Activated T-cell treated with anti-CD3 and anti-CD28 coated beads, Interleukin-2, amount 50 U/mL, for 24 hours (primary cell): ENCODE data around the gene KANK2.
"Not testable (repeated sequence)": the region's sequence is repeated elsewhere in the genome, so short reads cannot be mapped to it uniquely, and the experiment has no call there.

Source experiments
- DNase-seq: peaks from one replicate; pipeline ENCODE4 v3.0.0-alpha.2; 2020
- H3K27ac Mint-ChIP-seq: 2 replicates; pipeline ENCODE4 v1.8.0; 2020; ENCODE audit warnings: mild to moderate bottlenecking, mixed read lengths
- H3K27me3 Mint-ChIP-seq: 2 replicates; pipeline ENCODE4 v1.8.0; 2020; ENCODE audit warnings: mixed read lengths
- H3K36me3 Mint-ChIP-seq: 2 replicates; pipeline ENCODE4 v1.8.0; 2020; ENCODE audit warnings: low read depth, mixed read lengths
- H3K4me1 Mint-ChIP-seq: 2 replicates; pipeline ENCODE4 v1.8.0; 2020; ENCODE audit warnings: low read depth, mixed read lengths
- H3K4me3 Mint-ChIP-seq: 2 replicates; pipeline ENCODE4 v1.8.0; 2020; ENCODE audit warnings: mild to moderate bottlenecking, moderate library complexity, mixed read lengths
- H3K9me3 Mint-ChIP-seq: 2 replicates; pipeline ENCODE4 v1.8.0; 2020; ENCODE audit warnings: mixed read lengths

The KANK2 gene

GRCh38 chr19:11138601-11139300 lies 58.6 kb downstream of the KANK2 start:
- H3K4me3 Mint-ChIP-seq = no peak overlapping the region
- H3K4me1 Mint-ChIP-seq = peaks cover 11% of the 10 kb centered on the region
- H3K36me3 Mint-ChIP-seq = peaks cover 2% of the 10 kb centered on the region

GRCh38 chr19:11137542-11138384 lies 59.6 kb downstream of the KANK2 start:
- peak overlapping the region; percentile 76 for H3K27ac Mint-ChIP-seq
- H3K4me3 Mint-ChIP-seq = peak overlapping the region; percentile 73
- no peaks in the 10 kb centered on the region for H3K9me3 Mint-ChIP-seq
- H3K27me3 Mint-ChIP-seq = no peaks in the 10 kb centered on the region
- H3K4me1 Mint-ChIP-seq = peaks cover 11% of the 10 kb centered on the region
- DNase-seq = peak; percentile 70
- peaks cover 12% of the 10 kb centered on the region for H3K36me3 Mint-ChIP-seq

More at GRCh38 chr19:11138601-11139300, 58.6 kb downstream of the KANK2 start:
- no peaks in the 10 kb centered on the region for H3K27me3 Mint-ChIP-seq
- no peaks in the 10 kb centered on the region for H3K9me3 Mint-ChIP-seq
- H3K27ac Mint-ChIP-seq = no peak overlapping the region
- no peak for DNase-seq

GRCh38 chr19:11136400-11137101 lies 60.8 kb downstream of the KANK2 start:
- Mint-ChIP-seq H3K36me3 (peaks cover 24% of the 10 kb centered on the region), H3K4me1 (peaks cover 11% of the 10 kb centered on the region), H3K27ac (peak overlapping the region; percentile 22), H3K9me3 (no peaks in the 10 kb centered on the region), H3K27me3 (no peaks in the 10 kb centered on the region), H3K4me3 (peak overlapping the region; percentile 18)
- DNase-seq = no peak

- peak overlapping the region; percentile 57 for H3K27ac Mint-ChIP-seq
- H3K27me3 Mint-ChIP-seq = no peaks in the 10 kb centered on the region
- no peak overlapping the region for H3K4me3 Mint-ChIP-seq
- H3K4me1 Mint-ChIP-seq = no peaks in the 10 kb centered on the region
- H3K36me3 Mint-ChIP-seq = peaks cover 70% of the 10 kb centered on the region
- DNase-seq = no peak
- no peaks in the 10 kb centered on the region for H3K9me3 Mint-ChIP-seq
Observed at GRCh38 chr19:11131471-11131870, 65.9 kb downstream of the KANK2 start.

- no peaks in the 10 kb centered on the region for H3K9me3 Mint-ChIP-seq
- peaks cover 75% of the 10 kb centered on the region for H3K36me3 Mint-ChIP-seq
- DNase-seq = peak; percentile 82
- H3K27me3 Mint-ChIP-seq = no peaks in the 10 kb centered on the region
- peaks cover 2% of the 10 kb centered on the region for H3K4me1 Mint-ChIP-seq
- H3K4me3 Mint-ChIP-seq = no peak overlapping the region
- H3K27ac Mint-ChIP-seq = peak overlapping the region; percentile 67
Observed at GRCh38 chr19:11130824-11131455, 66.4 kb downstream of the KANK2 start.

GRCh38 chr19:11127905-11128304 lies 69.4 kb downstream of the KANK2 start:
- Mint-ChIP-seq H3K4me1 (peaks cover 2% of the 10 kb centered on the region), H3K9me3 (no peaks in the 10 kb centered on the region), H3K36me3 (peaks cover 92% of the 10 kb centered on the region), H3K4me3 (no peak overlapping the region), H3K27me3 (no peaks in the 10 kb centered on the region), H3K27ac (no peak overlapping the region)
- no peak for DNase-seq

- Mint-ChIP-seq H3K27me3 (no peaks in the 10 kb centered on the region), H3K27ac (peak overlapping the region; percentile 30), H3K36me3 (peaks cover 86% of the 10 kb centered on the region)
Observed at GRCh38 chr19:11125994-11126685, 71.2 kb downstream of the KANK2 start.

GRCh38 chr19:11124157-11124556 lies 73.2 kb downstream of the KANK2 start:
- not testable (repeated sequence) for H3K9me3 Mint-ChIP-seq, H3K27me3 Mint-ChIP-seq, DNase-seq, H3K4me3 Mint-ChIP-seq, H3K27ac Mint-ChIP-seq, H3K4me1 Mint-ChIP-seq
- peaks cover 86% of the 10 kb centered on the region for H3K36me3 Mint-ChIP-seq

More at GRCh38 chr19:11125994-11126685, 71.2 kb downstream of the KANK2 start:
- H3K4me3 Mint-ChIP-seq = no peak overlapping the region
- H3K9me3 Mint-ChIP-seq = no peaks in the 10 kb centered on the region
- DNase-seq = peak; percentile 81
- peaks cover 2% of the 10 kb centered on the region for H3K4me1 Mint-ChIP-seq

GRCh38 chr19:11123114-11123513 lies 74.2 kb downstream of the KANK2 start:
- Mint-ChIP-seq H3K4me1 (peaks cover 2% of the 10 kb centered on the region), H3K27ac (no peak overlapping the region), H3K27me3 (no peaks in the 10 kb centered on the region), H3K4me3 (no peak overlapping the region), H3K9me3 (no peaks in the 10 kb centered on the region), H3K36me3 (peaks cover 85% of the 10 kb centered on the region)
- DNase-seq = no peak

GRCh38 chr19:11121963-11122362 lies 75.4 kb downstream of the KANK2 start:
- not testable (repeated sequence) for H3K9me3 Mint-ChIP-seq, H3K4me1 Mint-ChIP-seq, DNase-seq, H3K27ac Mint-ChIP-seq, H3K4me3 Mint-ChIP-seq, H3K27me3 Mint-ChIP-seq
- H3K36me3 Mint-ChIP-seq = peaks cover 86% of the 10 kb centered on the region

- Mint-ChIP-seq H3K9me3 (no peaks in the 10 kb centered on the region), H3K4me1 (no peaks in the 10 kb centered on the region), H3K27me3 (no peaks in the 10 kb centered on the region), H3K4me3 (no peak overlapping the region), H3K27ac (no peak overlapping the region), H3K36me3 (peaks cover 93% of the 10 kb centered on the region)
- DNase-seq = no peak
Observed at GRCh38 chr19:11116507-11116906, 80.8 kb downstream of the KANK2 start.

GRCh38 chr19:11115895-11116446 lies 81.4 kb downstream of the KANK2 start:
- H3K4me1 Mint-ChIP-seq = no peaks in the 10 kb centered on the region
- H3K4me3 Mint-ChIP-seq = no peak overlapping the region
- no peaks in the 10 kb centered on the region for H3K27me3 Mint-ChIP-seq
- no peak for DNase-seq
- H3K36me3 Mint-ChIP-seq = peaks cover 93% of the 10 kb centered on the region
- peak overlapping the region; percentile 72 for H3K27ac Mint-ChIP-seq
- no peaks in the 10 kb centered on the region for H3K9me3 Mint-ChIP-seq

- Mint-ChIP-seq H3K27ac (peak overlapping the region; percentile 8), H3K27me3 (no peaks in the 10 kb centered on the region), H3K36me3 (peaks cover 93% of the 10 kb centered on the region), H3K9me3 (no peaks in the 10 kb centered on the region), H3K4me1 (no peaks in the 10 kb centered on the region), H3K4me3 (no peak overlapping the region)
- no peak for DNase-seq
Observed at GRCh38 chr19:11115042-11115441, 82.3 kb downstream of the KANK2 start.
